Sigmoid colon (tissue), 3 donors: Measurements from ENCODE around the gene GLIPR1.
"Not testable (repeated sequence)": the region's sequence is repeated elsewhere in the genome, so short reads cannot be mapped to it uniquely, and the experiment has no call there.

ENCODE experiments used
- CTCF ChIP-seq, 4 experiments: fragments of 450-650 bp in 3 of 4; fragments of 200-600 bp in 1 of 4; IDR thresholded peaks; one replicate each; pipeline ENCODE4 v1.5.1; 2016 to 2019; ENCODE audit warnings: antibody characterized with exemption in 4 of 4, mild to moderate bottlenecking in 3 of 4, moderate library complexity in 2 of 4
- POLR2A ChIP-seq, 2 donors: fragments of 450-650 bp; IDR thresholded peaks; one replicate each; pipeline ENCODE4 v1.6.1; 2016; ENCODE audit warnings: antibody characterized with exemption in 2 of 2, mild to moderate bottlenecking in 2 of 2, moderate library complexity in 2 of 2

GRCh38 chr12:75457866-75458265 is 22.7 kb upstream of the GLIPR1 start:
- not testable (repeated sequence) for TF ChIP-seq CTCF, POLR2A (IDR thresholded peaks at IDR 0.05)
